Loucy (cell line): Measurements from ENCODE around the gene UAP1L1.

Experiments
- EZH2phosphoT487 ChIP-seq: fragments of 200-600 bp; IDR thresholded peaks from 2 replicates; pipeline ENCODE4 v1.6.1; 2018; ENCODE audit warnings: antibody characterized with exemption, mild to moderate bottlenecking, moderate library complexity, borderline replicate concordance
- TF ChIP-seq, protein P1 (sequence below): fragments of 200-600 bp; sonication (generic); conservative IDR thresholded peaks from 2 replicates; pipeline ENCODE4 v1.5.1; 2014; ENCODE audit warnings: mild to moderate bottlenecking, antibody characterized with exemption, low read length

DNA sequence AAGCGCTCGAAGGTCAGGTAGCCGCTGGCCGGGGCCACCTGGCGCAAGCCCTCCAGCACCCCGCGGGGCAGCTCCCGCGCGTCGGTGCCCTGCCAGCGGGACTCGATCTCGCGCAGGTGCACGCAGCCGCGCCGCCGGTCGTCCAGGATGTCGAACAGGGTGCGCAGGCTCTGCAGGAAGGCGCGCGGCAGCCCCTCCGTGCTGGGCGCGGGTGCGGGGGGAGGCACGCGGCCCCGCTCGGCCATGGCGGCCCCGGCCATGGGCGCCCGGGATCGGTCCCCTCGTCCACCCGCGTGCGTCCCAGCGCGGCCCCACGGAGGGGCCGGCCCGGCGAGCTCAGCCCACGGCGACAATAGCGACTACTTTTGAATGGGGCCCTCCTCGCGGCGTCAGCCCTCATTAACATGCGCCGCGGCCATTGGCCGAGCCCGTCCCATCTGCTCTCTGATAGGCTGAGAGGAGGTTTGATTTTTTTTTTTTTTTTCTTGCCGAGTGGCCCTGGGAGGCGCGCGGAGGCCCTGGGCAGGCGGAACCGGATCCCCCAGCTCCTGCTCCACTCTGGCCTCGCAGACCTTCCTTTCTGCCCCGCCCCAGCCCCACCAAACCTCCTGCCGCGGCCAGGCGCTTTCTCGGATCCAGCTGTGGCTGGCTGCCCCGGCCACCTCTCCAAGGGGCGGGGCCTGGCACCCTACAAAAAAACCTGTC, 7.0 kb upstream of the UAP1L1 start, which contains the start of gene SAPCD2:
- TF ChIP-seq, protein P1, sequence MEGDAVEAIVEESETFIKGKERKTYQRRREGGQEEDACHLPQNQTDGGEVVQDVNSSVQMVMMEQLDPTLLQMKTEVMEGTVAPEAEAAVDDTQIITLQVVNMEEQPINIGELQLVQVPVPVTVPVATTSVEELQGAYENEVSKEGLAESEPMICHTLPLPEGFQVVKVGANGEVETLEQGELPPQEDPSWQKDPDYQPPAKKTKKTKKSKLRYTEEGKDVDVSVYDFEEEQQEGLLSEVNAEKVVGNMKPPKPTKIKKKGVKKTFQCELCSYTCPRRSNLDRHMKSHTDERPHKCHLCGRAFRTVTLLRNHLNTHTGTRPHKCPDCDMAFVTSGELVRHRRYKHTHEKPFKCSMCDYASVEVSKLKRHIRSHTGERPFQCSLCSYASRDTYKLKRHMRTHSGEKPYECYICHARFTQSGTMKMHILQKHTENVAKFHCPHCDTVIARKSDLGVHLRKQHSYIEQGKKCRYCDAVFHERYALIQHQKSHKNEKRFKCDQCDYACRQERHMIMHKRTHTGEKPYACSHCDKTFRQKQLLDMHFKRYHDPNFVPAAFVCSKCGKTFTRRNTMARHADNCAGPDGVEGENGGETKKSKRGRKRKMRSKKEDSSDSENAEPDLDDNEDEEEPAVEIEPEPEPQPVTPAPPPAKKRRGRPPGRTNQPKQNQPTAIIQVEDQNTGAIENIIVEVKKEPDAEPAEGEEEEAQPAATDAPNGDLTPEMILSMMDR, result no peak
- TF ChIP-seq EZH2phosphoT487, result no peak
